ENCODE measurements around the gene CDKAL1.

DNA sequence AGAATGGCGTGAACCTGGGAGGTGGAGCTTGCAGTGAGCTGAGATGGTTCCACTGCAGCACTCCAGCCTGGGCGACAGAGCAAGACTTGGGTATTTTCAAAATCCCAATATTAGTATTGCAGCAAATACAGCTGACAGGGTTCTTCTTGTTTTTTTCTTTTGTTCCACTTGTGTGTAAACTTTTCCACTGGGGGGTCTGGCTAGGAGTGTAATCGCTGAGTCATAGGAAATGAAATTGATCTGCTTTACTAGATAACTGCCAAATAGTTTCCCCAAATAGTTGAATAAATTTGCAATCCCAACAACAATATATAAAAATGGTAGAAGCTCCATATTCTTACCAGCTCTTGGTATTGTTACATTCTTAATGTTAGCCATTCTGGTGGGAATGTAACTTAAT is 533.3 kb downstream of the CDKAL1 start:
- TF ChIP-seq CTCF (IDR thresholded peaks at IDR 0.05; ENCODE audit: low read depth, low read length) (no peak), EZH2phosphoT487 (IDR thresholded peaks at IDR 0.05; ENCODE audit: low read depth) (no peak)
